ENCODE measurements around the gene ZNF654. TPM values are rescaled to one million over a fixed set of nuclear protein-coding genes. Genes with fewer than 3 reads are reported as not detected.

ZNF654 gene
- total RNA-seq, 1 experiment from 2014 or later = 6.8 TPM

GRCh38 chr3:88152841-88153240, 93.8 kb downstream of the ZNF654 start:
- ChIA-PET CTCF (no interaction called here), POLR2A (no interaction called here)
- intact Hi-C loops (cut with micrococcal nuclease; ENCODE audit: unreplicated experiment) = no loop called here
- Histone ChIP-seq H3K9me3 (no peaks in the 10 kb centered on the region), H3K4me3 (ENCODE audit: low read depth, low read length) (no peak overlapping the region), H3K36me3 (ENCODE audit: control insufficient read depth, insufficient read depth, low read length) (no peaks in the 10 kb centered on the region), H3K27me3 (replicated peaks; ENCODE audit: control insufficient read depth, insufficient read depth, low read length) (no peaks in the 10 kb centered on the region), H3K4me1 (no peaks in the 10 kb centered on the region)
- peaks cover 37% of the 10 kb centered on the region for H3K36me3 Mint-ChIP-seq (ENCODE audit: insufficient read depth, unreplicated experiment)
- H3K9me3 Mint-ChIP-seq (ENCODE audit: unreplicated experiment) = no peaks in the 10 kb centered on the region
- no peak for TF ChIP-seq CTCF (IDR thresholded peaks at IDR 0.05; ENCODE audit: insufficient read depth in 1 of 2, low read depth in 1 of 2, low read length in 1 of 2, severe bottlenecking in 1 of 2, unreplicated experiment in 1 of 2)
- H3K4me1 Mint-ChIP-seq (ENCODE audit: low read depth, unreplicated experiment) = peaks cover 6% of the 10 kb centered on the region
- H3K27me3 Mint-ChIP-seq (ENCODE audit: insufficient read depth, unreplicated experiment) = no peaks in the 10 kb centered on the region
- no peak for DNase-seq
- no peak overlapping the region for H3K4me3 Mint-ChIP-seq (ENCODE audit: unreplicated experiment)
- no TSS peak for BruUV-seq (replicated peaks)
- H3K27ac Mint-ChIP-seq (ENCODE audit: unreplicated experiment) = no peak overlapping the region

- Mint-ChIP-seq H3K4me3 (ENCODE audit: unreplicated experiment) (no peak overlapping the region), H3K36me3 (ENCODE audit: insufficient read depth, unreplicated experiment) (peaks cover 6% of the 10 kb centered on the region), H3K27ac (ENCODE audit: unreplicated experiment) (no peak overlapping the region), H3K9me3 (ENCODE audit: unreplicated experiment) (no peaks in the 10 kb centered on the region), H3K27me3 (ENCODE audit: insufficient read depth, unreplicated experiment) (no peaks in the 10 kb centered on the region), H3K4me1 (ENCODE audit: low read depth, unreplicated experiment) (no peaks in the 10 kb centered on the region)
- POLR2A ChIA-PET = no interaction called here
- Histone ChIP-seq H3K27me3 (replicated peaks; ENCODE audit: control insufficient read depth, insufficient read depth, low read length) (no peaks in the 10 kb centered on the region), H3K4me1 (no peaks in the 10 kb centered on the region), H3K36me3 (ENCODE audit: control insufficient read depth, insufficient read depth, low read length) (no peaks in the 10 kb centered on the region), H3K9me3 (no peaks in the 10 kb centered on the region), H3K4me3 (ENCODE audit: low read depth, low read length) (no peak overlapping the region)
- no peak for DNase-seq
- intact Hi-C loops (cut with micrococcal nuclease; ENCODE audit: unreplicated experiment) = no loop called here
- CTCF ChIA-PET = no interaction called here
- no TSS peak for BruUV-seq (replicated peaks)
- no peak for TF ChIP-seq CTCF (IDR thresholded peaks at IDR 0.05; ENCODE audit: insufficient read depth in 1 of 2, low read depth in 1 of 2, low read length in 1 of 2, severe bottlenecking in 1 of 2, unreplicated experiment in 1 of 2)
Observed at GRCh38 chr3:88166419-88166971, 107.4 kb downstream of the ZNF654 start.

- Histone ChIP-seq H3K4me3 (ENCODE audit: low read depth, low read length) (no peak overlapping the region), H3K9me3 (no peaks in the 10 kb centered on the region), H3K27me3 (replicated peaks; ENCODE audit: control insufficient read depth, insufficient read depth, low read length) (no peaks in the 10 kb centered on the region), H3K4me1 (no peaks in the 10 kb centered on the region), H3K36me3 (ENCODE audit: control insufficient read depth, insufficient read depth, low read length) (no peaks in the 10 kb centered on the region)
- CTCF ChIA-PET = no interaction called here
- POLR2A ChIA-PET = no interaction called here
- TF ChIP-seq CTCF (IDR thresholded peaks at IDR 0.05; ENCODE audit: insufficient read depth in 1 of 2, low read depth in 1 of 2, low read length in 1 of 2, severe bottlenecking in 1 of 2, unreplicated experiment in 1 of 2) = no peak
- Mint-ChIP-seq H3K27me3 (ENCODE audit: insufficient read depth, unreplicated experiment) (no peaks in the 10 kb centered on the region), H3K36me3 (ENCODE audit: insufficient read depth, unreplicated experiment) (peaks cover 2% of the 10 kb centered on the region), H3K9me3 (ENCODE audit: unreplicated experiment) (no peaks in the 10 kb centered on the region), H3K4me3 (ENCODE audit: unreplicated experiment) (no peak overlapping the region), H3K27ac (ENCODE audit: unreplicated experiment) (no peak overlapping the region), H3K4me1 (ENCODE audit: low read depth, unreplicated experiment) (no peaks in the 10 kb centered on the region)
- no peak for DNase-seq
- no TSS peak for BruUV-seq (replicated peaks)
- intact Hi-C loops (cut with micrococcal nuclease; ENCODE audit: unreplicated experiment) = no loop called here
Observed at GRCh38 chr3:88167173-88167572, 108.1 kb downstream of the ZNF654 start.
